ENCODE results near the gene FHOD1.

The FHOD1 gene

DNA sequence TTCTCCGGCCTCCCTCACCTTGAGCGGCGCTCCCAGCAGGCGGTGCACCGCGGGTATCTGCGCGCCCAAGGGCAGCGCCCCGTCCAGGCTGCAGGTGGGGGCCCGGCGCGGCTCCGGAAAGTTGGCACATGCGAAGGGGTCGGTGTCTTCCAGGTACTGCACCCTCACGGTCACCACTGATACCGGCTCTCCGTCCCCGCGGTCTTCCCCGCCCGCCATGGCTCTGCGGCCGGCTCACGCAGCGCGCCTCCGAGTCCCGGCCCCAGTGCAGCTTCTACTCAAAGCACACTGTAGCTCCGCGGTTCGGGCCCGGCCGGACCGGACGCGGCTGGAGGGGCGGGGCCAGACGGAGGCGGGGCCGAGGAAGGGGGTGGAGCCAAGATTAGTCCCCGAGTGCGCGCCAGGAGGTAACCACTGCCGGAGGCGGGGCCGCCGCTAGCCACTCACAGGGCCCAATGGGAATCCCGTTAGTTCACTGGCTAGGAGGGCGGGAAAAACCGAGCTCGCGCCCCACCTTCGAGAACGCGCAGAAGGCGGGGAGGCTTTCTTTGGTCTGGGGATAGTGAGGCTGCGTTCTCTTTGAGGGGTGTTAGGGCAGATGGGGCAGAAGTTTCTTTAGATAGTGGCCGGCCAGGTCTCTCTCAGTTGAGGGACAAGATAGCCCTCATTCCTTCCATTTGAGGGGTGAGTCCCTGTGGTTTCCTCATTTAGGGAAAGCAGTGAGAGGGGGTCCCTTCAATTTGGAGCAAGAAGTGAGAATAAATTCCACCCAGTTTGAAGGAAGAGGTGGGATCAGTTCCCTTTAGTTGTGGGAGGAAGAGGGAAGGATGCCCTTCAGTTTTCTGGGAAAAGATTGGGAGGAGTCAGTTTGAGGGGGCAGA, at the start of gene FHOD1:
TSS of gene FHOD1 (minus strand) at position 290 of the 881 bp plus-strand sequence. CDS start at position 219, 71 bp downstream.
- TF ChIP-seq GATA3 (IDR thresholded peaks at IDR 0.05; ENCODE audit: low read depth, low read length) = no peak
- TF ChIP-seq GATA2 (IDR thresholded peaks at IDR 0.05; ENCODE audit: low read depth, low read length) = no peak

DNA sequence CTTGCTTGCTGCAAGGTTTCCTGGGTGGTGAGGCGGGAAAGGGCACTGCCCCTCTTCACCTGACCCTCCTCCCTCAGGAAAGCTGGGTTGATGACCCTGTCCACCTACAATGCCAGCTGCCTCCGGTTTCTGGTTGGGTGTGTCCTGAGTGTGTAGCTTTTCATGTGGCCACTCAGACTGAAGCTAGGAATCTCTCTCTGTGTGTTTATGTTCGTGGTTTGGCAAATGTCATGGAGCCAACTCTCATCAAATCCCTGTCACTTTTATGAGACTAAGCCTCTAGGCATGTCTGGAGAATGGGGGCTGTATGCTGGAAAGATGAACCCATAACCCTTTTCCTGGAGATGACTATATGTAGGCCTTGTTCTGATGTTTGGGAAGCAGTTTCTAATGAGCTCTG, 49.1 kb upstream of the FHOD1 start:
- TF ChIP-seq GATA2 (IDR thresholded peaks at IDR 0.05; ENCODE audit: low read depth, low read length) = no peak

DNA sequence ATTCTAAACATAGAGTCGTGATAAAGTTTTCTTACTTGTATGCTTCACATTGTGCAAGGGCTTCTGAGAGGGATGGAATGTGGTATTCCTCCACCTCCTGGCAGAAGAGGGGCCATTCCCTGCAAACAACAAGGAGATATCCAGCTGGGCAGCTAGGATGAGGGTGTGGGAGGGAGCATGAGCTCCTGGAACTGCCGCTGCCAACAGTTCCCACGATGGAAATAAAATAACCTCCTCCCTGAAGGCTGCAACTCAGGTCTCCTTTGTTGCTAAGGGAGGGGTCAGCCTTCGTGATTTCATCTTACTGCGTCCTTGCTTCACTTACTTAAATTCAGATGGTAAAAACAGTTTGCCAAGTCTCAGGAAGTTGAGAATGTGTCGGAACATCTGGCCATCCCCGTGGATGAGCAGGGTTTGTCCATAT, 47.7 kb upstream of the FHOD1 start:
- no peak for TF ChIP-seq GATA3 (IDR thresholded peaks at IDR 0.05; ENCODE audit: low read depth, low read length)
- no peak for TF ChIP-seq GATA2 (IDR thresholded peaks at IDR 0.05; ENCODE audit: low read depth, low read length)

DNA sequence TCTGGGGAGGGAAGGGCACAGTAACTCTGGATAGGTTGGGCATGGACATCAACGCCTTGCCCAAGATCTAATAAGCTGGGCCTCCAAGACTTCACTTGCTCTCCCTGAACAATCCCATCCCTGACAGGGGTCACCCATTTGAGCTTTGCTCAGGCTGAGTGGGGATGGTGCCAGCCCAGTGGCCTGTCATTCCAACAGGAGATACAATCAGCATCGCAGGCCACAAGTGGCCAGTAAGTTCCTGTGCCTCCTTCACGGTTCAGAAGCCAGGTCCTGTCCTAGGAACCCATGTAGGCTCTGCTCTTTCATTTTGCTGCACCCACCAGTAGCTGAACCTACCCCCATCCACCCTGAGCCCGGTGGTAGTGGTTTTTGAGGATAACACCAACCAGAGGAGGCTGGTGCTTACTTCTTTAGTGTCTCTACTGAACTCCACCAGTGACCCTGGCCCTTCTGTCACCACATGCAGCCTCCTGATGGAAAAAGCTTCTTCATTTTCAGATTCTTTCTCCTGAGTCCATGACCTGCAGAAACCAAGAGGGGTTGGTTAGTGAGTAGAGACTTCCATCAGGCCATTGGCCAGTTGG, 47.0 kb upstream of the FHOD1 start:
- TF ChIP-seq GATA3 (IDR thresholded peaks at IDR 0.05; ENCODE audit: low read depth, low read length) (no peak), GATA2 (IDR thresholded peaks at IDR 0.05; ENCODE audit: low read depth, low read length) (no peak)

DNA sequence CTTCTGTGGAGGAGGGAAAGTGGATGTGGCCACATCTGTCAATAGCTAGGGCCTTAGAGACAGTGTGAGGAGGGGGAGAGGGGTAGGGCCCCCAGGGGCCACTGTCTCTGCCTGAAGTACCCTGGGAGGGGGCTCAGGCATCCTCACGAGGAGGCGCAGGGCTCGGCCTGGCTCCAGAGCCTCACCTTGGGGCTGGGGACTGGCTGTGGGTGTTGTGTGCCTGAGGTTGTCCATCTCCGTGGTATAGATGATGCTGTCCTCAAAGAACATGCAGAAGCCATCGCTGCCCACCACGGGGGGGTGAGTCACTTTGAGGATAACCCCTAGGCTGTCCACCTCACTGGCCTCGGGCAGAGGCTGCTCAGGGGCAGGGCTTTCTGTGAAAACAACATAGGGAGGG, 44.2 kb upstream of the FHOD1 start:
- no peak for TF ChIP-seq GATA3 (IDR thresholded peaks at IDR 0.05; ENCODE audit: low read depth, low read length)
- no peak for TF ChIP-seq GATA2 (IDR thresholded peaks at IDR 0.05; ENCODE audit: low read depth, low read length)

DNA sequence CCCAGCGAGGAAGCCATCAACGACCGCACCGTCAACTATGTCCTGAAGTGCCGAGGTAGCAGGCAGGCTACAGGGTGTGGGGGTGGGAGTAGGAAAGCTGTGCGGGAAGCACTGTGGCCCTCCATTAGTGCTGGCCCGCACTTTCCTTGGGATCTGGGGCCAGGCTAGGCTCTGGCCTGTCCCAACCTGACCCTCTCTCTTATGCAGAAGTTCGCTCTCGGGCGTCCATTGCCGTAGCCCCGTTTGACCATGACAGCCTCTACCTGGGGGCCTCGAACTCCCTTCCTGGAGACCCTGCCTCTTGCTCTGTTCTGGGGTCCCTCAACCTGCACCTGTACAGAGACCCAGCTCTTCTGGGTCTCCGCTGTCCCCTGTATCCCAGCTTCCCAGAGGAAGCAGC, 40.7 kb upstream of the FHOD1 start:
- TF ChIP-seq GATA2 (IDR thresholded peaks at IDR 0.05; ENCODE audit: low read depth, low read length) (no peak), GATA3 (IDR thresholded peaks at IDR 0.05; ENCODE audit: low read depth, low read length) (no peak)

DNA sequence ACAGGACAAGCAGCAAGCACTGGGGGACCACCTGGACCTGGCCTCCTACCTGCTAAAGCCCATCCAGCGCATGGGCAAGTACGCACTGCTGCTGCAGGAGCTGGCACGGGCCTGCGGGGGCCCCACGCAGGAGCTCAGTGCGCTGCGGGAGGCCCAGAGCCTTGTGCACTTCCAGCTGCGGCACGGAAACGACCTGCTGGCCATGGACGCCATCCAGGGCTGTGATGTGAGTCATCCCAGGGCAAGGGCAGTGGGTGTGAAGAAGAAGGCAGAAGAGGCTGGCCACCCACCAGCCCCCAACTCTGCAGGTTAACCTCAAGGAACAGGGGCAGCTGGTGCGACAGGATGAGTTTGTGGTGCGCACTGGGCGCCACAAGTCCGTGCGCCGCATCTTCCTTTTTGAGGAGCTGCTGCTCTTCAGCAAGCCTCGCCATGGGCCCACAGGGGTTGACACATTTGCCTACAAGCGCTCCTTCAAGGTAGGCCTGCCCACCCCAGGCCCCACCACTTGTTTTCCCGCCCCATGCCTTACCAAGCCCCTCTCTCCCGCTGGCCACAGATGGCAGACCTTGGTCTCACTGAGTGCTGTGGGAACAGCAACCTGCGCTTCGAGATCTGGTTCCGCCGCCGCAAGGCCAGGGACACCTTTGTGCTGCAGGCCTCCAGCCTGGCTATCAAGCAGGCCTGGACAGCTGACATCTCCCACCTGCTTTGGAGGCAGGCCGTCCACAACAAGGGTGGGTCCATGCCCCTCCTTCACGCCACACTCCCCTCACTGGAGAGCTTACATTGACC, 39.4 kb upstream of the FHOD1 start:
- TF ChIP-seq GATA2 (IDR thresholded peaks at IDR 0.05; ENCODE audit: low read depth, low read length) (no peak), GATA3 (IDR thresholded peaks at IDR 0.05; ENCODE audit: low read depth, low read length) (no peak)

DNA sequence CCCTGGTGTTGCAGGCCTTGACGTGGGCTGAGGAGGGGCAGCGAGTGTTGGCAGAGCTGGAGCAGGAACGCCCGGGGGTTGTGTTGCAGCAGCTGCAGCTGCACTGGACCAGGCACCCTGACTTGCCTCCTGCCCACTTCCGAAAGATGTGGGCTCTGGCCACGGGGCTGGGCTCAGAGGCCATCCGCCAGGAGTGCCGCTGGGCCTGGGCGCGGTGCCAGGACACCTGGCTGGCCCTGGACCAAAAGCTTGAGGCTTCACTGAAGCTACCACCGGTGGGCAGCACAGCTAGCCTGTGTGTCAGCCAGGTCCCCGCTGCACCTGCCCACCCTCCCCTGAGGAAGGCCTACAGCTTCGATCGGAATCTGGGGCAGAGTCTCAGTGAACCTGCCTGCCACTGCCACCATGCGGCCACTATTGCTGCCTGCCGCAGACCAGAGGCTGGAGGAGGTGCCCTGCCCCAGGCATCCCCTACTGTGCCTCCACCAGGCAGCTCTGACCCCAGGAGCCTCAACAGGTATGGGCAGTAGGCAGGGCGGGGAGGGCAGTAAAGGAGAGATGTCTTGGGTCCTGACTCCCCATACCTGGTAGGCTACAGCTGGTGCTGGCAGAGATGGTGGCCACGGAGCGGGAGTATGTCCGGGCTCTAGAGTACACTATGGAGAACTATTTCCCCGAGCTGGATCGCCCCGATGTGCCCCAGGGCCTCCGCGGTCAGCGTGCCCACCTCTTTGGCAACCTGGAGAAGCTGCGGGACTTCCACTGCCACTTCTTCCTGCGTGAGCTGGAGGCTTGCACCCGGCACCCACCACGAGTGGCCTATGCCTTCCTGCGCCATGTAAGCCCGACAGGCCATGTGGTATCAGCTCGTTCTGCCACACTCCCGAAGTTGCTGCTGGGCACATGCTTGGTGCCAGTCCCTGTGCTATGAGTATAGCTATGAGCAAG, 37.7 kb upstream of the FHOD1 start:
- TF ChIP-seq GATA3 (IDR thresholded peaks at IDR 0.05; ENCODE audit: low read depth, low read length) (no peak), GATA2 (IDR thresholded peaks at IDR 0.05; ENCODE audit: low read depth, low read length) (no peak)

DNA sequence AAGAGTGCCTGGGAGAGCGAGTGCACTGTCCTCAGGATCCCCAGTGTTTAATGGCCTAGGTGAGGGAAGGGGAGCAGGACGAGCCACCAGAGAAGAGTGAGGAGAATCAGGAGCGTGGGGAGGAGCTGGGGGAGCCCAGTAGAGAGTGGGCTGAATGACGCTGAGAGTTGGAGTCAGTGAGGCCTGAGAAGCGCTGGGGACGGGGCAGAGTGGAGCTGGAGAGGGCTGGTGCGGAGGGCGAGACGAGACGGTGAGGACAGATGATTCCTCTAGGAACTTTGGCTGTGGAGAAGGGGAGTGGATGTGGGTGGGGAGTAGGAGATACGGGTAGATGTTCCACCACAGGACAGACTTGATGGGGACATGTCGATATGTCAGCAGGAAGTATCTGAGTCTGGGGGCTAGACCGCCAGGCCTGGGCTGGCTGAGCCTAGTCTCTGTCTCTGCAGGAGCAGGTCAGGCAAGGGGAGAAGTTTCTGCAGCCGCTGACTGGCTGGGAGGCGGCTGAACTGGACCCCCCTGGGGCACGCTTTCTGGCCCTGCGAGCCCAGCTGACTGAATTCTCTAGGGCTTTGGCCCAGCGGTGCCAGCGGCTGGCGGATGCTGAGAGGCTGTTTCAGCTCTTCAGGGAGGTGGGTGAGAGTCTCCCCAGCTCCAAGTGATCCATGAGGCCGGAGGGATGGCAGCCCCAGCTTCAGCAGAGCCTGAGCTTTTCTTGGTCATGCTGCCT, 36.7 kb upstream of the FHOD1 start:
- TF ChIP-seq GATA3 (IDR thresholded peaks at IDR 0.05; ENCODE audit: low read depth, low read length) (no peak), GATA2 (IDR thresholded peaks at IDR 0.05; ENCODE audit: low read depth, low read length) (no peak)

DNA sequence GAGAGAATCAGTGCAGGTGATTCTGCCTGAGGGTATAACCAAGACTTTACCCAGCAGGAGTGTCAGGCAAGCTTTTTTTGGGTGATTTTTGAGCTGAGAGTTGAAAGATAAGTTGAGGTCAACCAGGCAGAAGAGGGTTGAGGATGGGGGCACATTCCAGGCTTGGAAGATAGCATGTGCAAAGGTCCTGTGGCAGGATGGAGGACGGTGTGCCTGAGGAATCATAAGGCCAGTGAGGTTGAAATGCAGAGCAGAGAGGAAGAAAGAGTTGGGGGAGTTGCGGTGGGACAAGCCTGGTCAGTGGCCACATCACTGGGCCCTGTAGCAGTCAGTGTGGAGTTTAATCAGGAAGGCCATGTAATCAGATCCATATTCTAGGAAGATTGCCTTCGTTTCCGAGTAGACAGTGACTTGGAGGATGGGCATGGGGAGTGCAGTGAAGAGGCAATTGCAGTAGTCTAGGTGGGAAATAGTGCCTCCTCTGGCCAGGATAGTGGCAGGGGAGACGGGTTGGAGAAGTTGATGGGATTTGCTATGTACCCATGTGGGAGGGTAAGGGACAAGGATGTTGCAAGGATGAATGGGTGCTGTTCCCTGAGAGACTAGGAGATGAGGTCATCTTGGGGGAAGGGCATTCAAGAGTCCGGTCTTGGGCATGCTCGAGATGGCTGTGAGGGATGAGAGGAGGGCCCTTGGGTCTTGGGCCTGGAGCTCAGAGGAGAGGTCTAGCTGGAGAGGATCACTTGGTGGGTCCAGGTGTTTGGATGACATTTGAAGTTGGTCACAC, 36.0 kb upstream of the FHOD1 start:
- TF ChIP-seq GATA3 (IDR thresholded peaks at IDR 0.05; ENCODE audit: low read depth, low read length) (no peak), GATA2 (IDR thresholded peaks at IDR 0.05; ENCODE audit: low read depth, low read length) (no peak)

DNA sequence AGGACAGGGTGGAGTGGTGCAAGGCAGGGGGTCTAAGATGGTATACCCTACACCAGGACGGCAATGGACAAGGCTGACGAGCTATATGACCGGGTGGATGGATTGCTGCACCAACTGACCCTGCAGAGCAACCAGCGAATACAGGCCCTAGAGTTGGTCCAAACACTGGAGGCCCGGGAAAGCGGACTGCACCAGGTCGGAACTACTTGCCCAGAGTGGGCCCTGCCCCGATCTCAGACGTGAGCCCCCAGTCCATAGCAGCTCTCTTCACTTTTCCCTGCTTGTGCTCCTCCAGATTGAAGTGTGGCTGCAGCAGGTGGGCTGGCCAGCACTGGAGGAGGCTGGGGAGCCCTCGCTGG, 35.1 kb upstream of the FHOD1 start:
- no peak for TF ChIP-seq GATA3 (IDR thresholded peaks at IDR 0.05; ENCODE audit: low read depth, low read length)
- TF ChIP-seq GATA2 (IDR thresholded peaks at IDR 0.05; ENCODE audit: low read depth, low read length) = no peak

Data from SH-SY5Y (cell line).